Lower leg skin (tissue), 4 donors: ENCODE data around the gene FARP1. TPM values are rescaled to one million over a fixed set of nuclear protein-coding genes. Genes with fewer than 3 reads are reported as not detected.
A peak's percentile ranks its signal among the peaks of the same experiment; 100 is the strongest.
"Not testable (repeated sequence)": the region's sequence is repeated elsewhere in the genome, so short reads cannot be mapped to it uniquely, and the experiment has no call there.

ENCODE experiments used
- DNase-seq, 2 donors: peaks; one replicate each; pipeline ENCODE4 v3.0.0-alpha.2; 2019; ENCODE audit warnings: low spot score in 2 of 2
- H3K4me3 ChIP-seq: fragments of 200-600 bp; sonication (generic); 2 replicates; pipeline ENCODE4 v1.5.1; 2017; ENCODE audit warnings: mild to moderate bottlenecking, low read depth; ENCODE audit not compliant: poor library complexity, severe bottlenecking
- CTCF ChIP-seq, 3 donors: fragments of 450-650 bp; IDR thresholded peaks; one replicate each; pipeline ENCODE4 v1.5.1; 2016; ENCODE audit warnings: antibody characterized with exemption in 3 of 3, mild to moderate bottlenecking in 3 of 3, moderate library complexity in 2 of 3
- POLR2A ChIP-seq, 2 donors: fragments of 450-650 bp; IDR thresholded peaks; one replicate each; pipeline ENCODE4 v1.6.1; 2016 to 2017; ENCODE audit warnings: antibody characterized with exemption in 2 of 2, mild to moderate bottlenecking in 1 of 2, moderate library complexity in 1 of 2
- WGBS, 2 donors: methylation state at CpG; one replicate each; pipeline ENCODE4 v1.1.5; 2018; 5-methylcytosine and 5-hydroxymethylcytosine counted together
- intact Hi-C: fragments of 100-400 bp; cut with DNase I; formaldehyde crosslinking; loops from one replicate; pipeline ENCODE4 v1.15.0; 2023; ENCODE audit warnings: low total_unique reads
- total RNA-seq, 4 donors: library from RNA; depleted of rRNA; stranded (reverse); fragments of >200 nt; gene quantifications; one replicate each; pipeline ENCODE4 v1.1.0, GENCODE V29; 2016

Gene FARP1
- total RNA-seq, 4 donors from 2014 or later: 4.9 to 26.2 (median 13.3) TPM

DNA sequence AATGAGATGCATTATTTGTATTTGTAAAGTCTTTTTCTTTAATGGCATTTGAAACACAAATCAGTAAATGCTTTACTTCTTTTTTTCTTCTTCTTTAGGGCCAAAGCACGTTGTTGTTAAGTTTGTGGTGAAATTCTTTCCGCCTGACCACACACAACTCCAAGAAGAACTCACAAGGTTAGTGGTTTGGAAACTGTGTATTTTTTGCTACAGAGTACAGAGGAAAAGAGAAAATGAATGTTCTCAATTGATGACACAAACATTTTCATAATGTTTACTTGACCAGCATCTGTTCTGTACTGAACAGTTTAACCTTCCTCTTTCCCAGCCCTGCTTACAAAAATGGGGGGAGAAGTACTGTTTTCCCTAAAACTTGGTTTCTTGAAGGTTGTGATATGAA, 225.1 kb downstream of the FARP1 start:
- no peak for DNase-seq
- WGBS, 2 donors: 70 to 80% methylated on average over 2 of the region's 2 CpGs
- intact Hi-C loops: no loop called here
- TF ChIP-seq POLR2A (IDR thresholded peaks at IDR 0.05) (no peak), CTCF (IDR thresholded peaks at IDR 0.05) (no peak)
- no peak overlapping the region for H3K4me3 ChIP-seq

GRCh38 chr13:98369520-98369919, 226.6 kb downstream of the FARP1 start:
- H3K4me3 ChIP-seq, DNase-seq, intact Hi-C loops: not testable (repeated sequence)
- WGBS, 2 donors: 94 to 97% methylated on average over 2 of the region's 2 CpGs

- DNase-seq: peak in 1 of 2 donors; percentile 53
Measured at GRCh38 chr13:98370261-98370660, 227.4 kb downstream of the FARP1 start.

DNA sequence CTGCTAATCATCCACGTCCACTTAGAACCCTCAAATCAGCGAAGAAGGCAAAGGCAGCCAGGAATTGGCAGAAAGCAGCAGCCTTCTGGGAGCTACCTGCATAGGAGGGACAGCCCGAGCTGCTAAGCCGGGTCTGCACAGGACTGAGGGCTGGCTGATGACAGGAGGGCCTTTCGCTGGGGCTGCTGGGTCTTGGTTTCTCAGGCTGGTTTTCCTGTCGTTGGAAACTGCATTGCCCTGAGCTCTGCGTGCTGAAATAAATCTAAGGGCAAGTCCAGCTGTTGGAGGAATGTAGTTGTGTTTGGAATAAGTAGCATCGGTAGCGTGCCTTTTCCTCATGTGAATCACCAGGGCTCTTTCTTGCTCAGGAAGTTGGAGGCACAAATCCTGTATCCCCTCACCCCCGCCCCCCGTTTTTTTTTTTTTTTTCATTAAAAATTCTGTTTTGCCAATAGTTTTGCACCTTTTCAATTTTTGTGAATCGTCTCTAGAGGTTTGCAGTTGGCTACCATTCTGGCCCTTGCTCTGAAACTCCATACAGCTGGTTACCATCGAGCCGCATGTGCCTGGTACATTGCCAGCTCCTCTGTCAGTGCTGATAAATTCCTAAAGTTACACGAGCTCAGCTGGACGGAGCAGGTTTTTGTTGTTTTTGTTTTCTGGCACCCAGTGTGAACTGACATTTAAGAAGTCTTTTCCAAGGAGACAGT, 228.1 kb downstream of the FARP1 start:
- TF ChIP-seq CTCF (IDR thresholded peaks at IDR 0.05): no peak
- no peak for TF ChIP-seq POLR2A (IDR thresholded peaks at IDR 0.05)
- H3K4me3 ChIP-seq: no peak overlapping the region
- DNase-seq: peak in 1 of 2 donors; percentile 74
- intact Hi-C loops: no loop called here
- 56 to 59% methylated on average over 16 of the region's 16 CpGs for WGBS, 2 donors

More at GRCh38 chr13:98370261-98370660, 227.4 kb downstream of the FARP1 start:
- TF ChIP-seq CTCF (IDR thresholded peaks at IDR 0.05): no peak
- no peak for TF ChIP-seq POLR2A (IDR thresholded peaks at IDR 0.05)
- WGBS, 2 donors: 96 to 97% methylated on average over 4 of the region's 4 CpGs
- H3K4me3 ChIP-seq: no peak overlapping the region
- intact Hi-C loops: no loop called here

DNA sequence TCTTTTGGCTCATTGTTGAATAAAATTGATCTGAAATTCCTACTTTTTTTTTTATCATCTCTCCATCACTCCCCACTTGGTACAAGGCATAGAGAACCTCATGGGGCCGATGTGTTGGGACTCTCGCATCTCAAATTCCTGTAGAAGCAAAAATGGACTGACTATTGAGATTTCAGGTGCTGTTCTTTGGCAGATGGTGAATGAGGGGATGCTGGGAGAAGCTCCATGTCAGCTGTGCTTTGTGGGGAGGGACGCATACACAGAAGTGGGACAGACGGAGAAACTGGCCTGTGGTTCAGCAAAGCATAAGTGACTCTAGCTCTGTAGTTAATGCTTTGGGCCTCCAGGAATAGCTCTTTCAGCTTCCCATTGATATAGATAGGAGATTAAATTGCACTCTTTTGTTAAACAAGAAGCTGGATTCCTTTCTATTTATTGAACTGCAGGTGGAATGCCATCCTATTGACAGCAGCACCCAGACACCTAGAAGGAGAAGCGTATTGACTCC, 228.7 kb downstream of the FARP1 start:
- no peak overlapping the region for H3K4me3 ChIP-seq
- WGBS, 2 donors: 82 to 84% methylated on average over 5 of the region's 5 CpGs
- intact Hi-C loops: no loop called here
- DNase-seq: no peak
- TF ChIP-seq CTCF (IDR thresholded peaks at IDR 0.05) (no peak), POLR2A (IDR thresholded peaks at IDR 0.05) (no peak)

- DNase-seq: no peak
- no peak overlapping the region for H3K4me3 ChIP-seq
- 92 to 93% methylated on average over 8 of the region's 8 CpGs for WGBS, 2 donors
- no peak for TF ChIP-seq CTCF (IDR thresholded peaks at IDR 0.05)
- TF ChIP-seq POLR2A (IDR thresholded peaks at IDR 0.05): no peak
- intact Hi-C loops: no loop called here
Measured at GRCh38 chr13:98372876-98373275, 230.0 kb downstream of the FARP1 start.
